ENCODE measurements around the gene AUTS2. TPM values are rescaled to one million over a fixed set of nuclear protein-coding genes. Genes with fewer than 3 reads are reported as not detected.

Gene AUTS2
- total RNA-seq, 6 donors from 2014 or later: 38.9 to 151 (median 55.8) TPM

GRCh38 chr7:69638674-69639073, 40.4 kb downstream of the AUTS2 start:
- Histone ChIP-seq H3K27ac (no peak overlapping the region), H3K9me3 (no peaks in the 10 kb centered on the region), H3K4me1 (peaks cover 0 to 3% (median under 1%) of the 10 kb centered on the region in 4 donors), H3K36me3 (no peaks in the 10 kb centered on the region), H3K4me3 (no peak overlapping the region), H3K27me3 (no peaks in the 10 kb centered on the region)
- DNase-seq (no peak), ATAC-seq (ENCODE audit: low FRiP score in 2 of 2) (no peak)
- WGBS, 2 donors: 86 to 94% methylated on average over 1 of the region's 1 CpG
- TF ChIP-seq EP300 (IDR thresholded peaks at IDR 0.05) (no peak), POLR2A (IDR thresholded peaks at IDR 0.05) (no peak), POLR2AphosphoS5 (IDR thresholded peaks at IDR 0.05) (no peak), CTCF (IDR thresholded peaks at IDR 0.05) (no peak)

DNA sequence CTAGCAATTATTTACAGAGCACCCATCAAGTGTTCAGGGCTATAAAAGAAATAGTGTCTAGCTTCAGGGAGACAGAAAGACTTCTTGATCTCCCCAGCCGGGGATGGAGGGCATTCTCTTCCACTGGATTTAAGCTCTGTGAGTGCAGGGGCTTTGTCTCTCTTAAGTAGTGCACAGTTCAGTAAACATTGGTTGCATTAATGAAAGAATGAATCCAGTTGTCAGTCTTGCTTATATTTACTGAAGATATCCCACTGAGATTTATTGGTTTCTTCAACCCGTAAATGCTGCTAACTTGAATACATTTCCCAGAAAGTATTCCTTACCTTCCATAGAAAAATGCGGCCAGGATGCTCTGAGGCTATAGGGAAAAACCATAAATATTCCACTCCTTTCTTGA, 41.9 kb downstream of the AUTS2 start:
- 96 to 99% methylated on average over 3 of the region's 3 CpGs for WGBS, 2 donors
- H3K4me3 ChIP-seq: no peak overlapping the region

GRCh38 chr7:69640925-69641594, 42.8 kb downstream of the AUTS2 start:
- no peaks in the 10 kb centered on the region for H3K36me3 ChIP-seq
- no peak overlapping the region for H3K27ac ChIP-seq
- H3K4me3 ChIP-seq: no peak overlapping the region
- no peaks in the 10 kb centered on the region for H3K27me3 ChIP-seq
- peaks cover 0 to 8% (median 3%) of the 10 kb centered on the region in 4 donors for H3K4me1 ChIP-seq
- ATAC-seq (ENCODE audit: low FRiP score in 2 of 2) (no peak), DNase-seq (no peak)
- 89 to 90% methylated on average over 5 of the region's 5 CpGs for WGBS, 2 donors
- H3K9me3 ChIP-seq: no peaks in the 10 kb centered on the region
- no peak for TF ChIP-seq CTCF (IDR thresholded peaks at IDR 0.05)
- no peak for TF ChIP-seq EP300 (IDR thresholded peaks at IDR 0.05)
- no peak for TF ChIP-seq POLR2AphosphoS5 (IDR thresholded peaks at IDR 0.05)
- no peak for TF ChIP-seq POLR2A (IDR thresholded peaks at IDR 0.05)

More for the DNA sequence above, 41.9 kb downstream of the AUTS2 start:
- Histone ChIP-seq H3K27me3 (no peaks in the 10 kb centered on the region), H3K9me3 (no peaks in the 10 kb centered on the region), H3K27ac (no peak overlapping the region), H3K36me3 (no peaks in the 10 kb centered on the region), H3K4me1 (peaks cover 0 to 8% (median 5%) of the 10 kb centered on the region in 4 donors)
- TF ChIP-seq EP300 (IDR thresholded peaks at IDR 0.05): no peak
- no peak for TF ChIP-seq POLR2A (IDR thresholded peaks at IDR 0.05)
- no peak for TF ChIP-seq CTCF (IDR thresholded peaks at IDR 0.05)
- no peak for TF ChIP-seq POLR2AphosphoS5 (IDR thresholded peaks at IDR 0.05)
- ATAC-seq (ENCODE audit: low FRiP score in 2 of 2) (no peak), DNase-seq (no peak)

DNA sequence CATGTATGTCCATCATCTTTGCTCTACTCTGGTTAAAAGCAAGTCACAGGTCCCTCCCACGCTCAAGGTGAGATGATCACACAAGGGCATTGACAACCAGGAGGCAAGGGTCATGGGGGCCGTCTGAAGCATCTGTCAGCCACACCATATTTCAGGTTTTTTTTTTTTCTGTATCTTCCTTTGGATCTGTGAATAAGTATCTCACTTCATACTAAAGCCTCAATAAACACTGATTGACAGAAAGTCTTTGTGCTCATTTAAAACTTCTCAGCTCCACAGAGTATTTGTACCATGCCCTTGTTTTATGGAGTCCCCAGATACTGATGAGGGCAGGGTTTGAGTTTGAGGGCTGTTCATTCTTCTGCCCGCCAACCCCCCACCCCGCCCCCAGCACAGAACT, 45.0 kb downstream of the AUTS2 start:
- Histone ChIP-seq H3K27ac (no peak overlapping the region), H3K27me3 (no peaks in the 10 kb centered on the region), H3K4me1 (peaks cover 0 to 8% (median 3%) of the 10 kb centered on the region in 4 donors), H3K36me3 (no peaks in the 10 kb centered on the region), H3K4me3 (no peak overlapping the region), H3K9me3 (no peaks in the 10 kb centered on the region)
- 91% methylated on average over 4 of the region's 4 CpGs for WGBS, 2 donors
- ATAC-seq (ENCODE audit: low FRiP score in 2 of 2) (no peak), DNase-seq (no peak)
- TF ChIP-seq EP300 (IDR thresholded peaks at IDR 0.05) (no peak), POLR2AphosphoS5 (IDR thresholded peaks at IDR 0.05) (no peak), POLR2A (IDR thresholded peaks at IDR 0.05) (no peak), CTCF (IDR thresholded peaks at IDR 0.05) (no peak)
